ENCODE results near the gene ENPP1.

- TF ChIP-seq POLR2A (IDR thresholded peaks at IDR 0.05; ENCODE audit: low read depth, low read length): no peak
- TF ChIP-seq POLR2AphosphoS5 (IDR thresholded peaks at IDR 0.05; ENCODE audit: low read depth, low read length): no peak
- TF ChIP-seq TAF1 (IDR thresholded peaks at IDR 0.05; ENCODE audit: low read depth, low read length): no peak
- no peak for TF ChIP-seq SPI1 (IDR thresholded peaks at IDR 0.05; ENCODE audit: low read depth, low read length)
- no peak for TF ChIP-seq POU2F2 (IDR thresholded peaks at IDR 0.05; ENCODE audit: low read depth, low read length)
Observed at GRCh38 chr6:131791476-131791875, 16.3 kb upstream of the ENPP1 start.
